ENCODE results near the gene IL31.

The IL31 gene

GRCh38 chr12:122150127-122150681 is 23.8 kb downstream of the IL31 start:
- no peak for DNase-seq

GRCh38 chr12:122148657-122149056 is 25.4 kb downstream of the IL31 start:
- no peak for DNase-seq

GRCh38 chr12:122147514-122148290 is 26.3 kb downstream of the IL31 start:
- DNase-seq, result no peak

- no peak for DNase-seq
Measured at GRCh38 chr12:122145505-122146330, 28.3 kb downstream of the IL31 start.

- DNase-seq, result no peak
Measured at GRCh38 chr12:122144885-122145284, 29.1 kb downstream of the IL31 start.

- no peak for DNase-seq
Measured at GRCh38 chr12:122142857-122143256, 31.2 kb downstream of the IL31 start.

GRCh38 chr12:122141911-122142725 is 31.9 kb downstream of the IL31 start:
- no peak for DNase-seq

GRCh38 chr12:122140467-122141257 is 33.4 kb downstream of the IL31 start:
- no peak for DNase-seq

GRCh38 chr12:122139941-122140340 is 34.1 kb downstream of the IL31 start:
- no peak for DNase-seq

- DNase-seq, result no peak
Measured at GRCh38 chr12:122139266-122139665, 34.8 kb downstream of the IL31 start.

- no peak for DNase-seq
Measured at GRCh38 chr12:122138616-122139015, 35.4 kb downstream of the IL31 start.

- DNase-seq, result no peak
Measured at GRCh38 chr12:122138181-122138580, 35.8 kb downstream of the IL31 start.

GRCh38 chr12:122137681-122138080 is 36.3 kb downstream of the IL31 start:
- no peak for DNase-seq

- DNase-seq, result no peak
Measured at GRCh38 chr12:122137229-122137628, 36.8 kb downstream of the IL31 start.

GRCh38 chr12:122135437-122136031 is 38.5 kb downstream of the IL31 start:
- no peak for DNase-seq

GRCh38 chr12:122133192-122133950 is 40.6 kb downstream of the IL31 start:
- no peak for DNase-seq

GRCh38 chr12:122130150-122130549 is 43.9 kb downstream of the IL31 start:
- DNase-seq, result no peak

- no peak for DNase-seq
Measured at GRCh38 chr12:122129131-122129530, 44.9 kb downstream of the IL31 start.

- no peak for DNase-seq
Measured at GRCh38 chr12:122128481-122128880, 45.5 kb downstream of the IL31 start.

GRCh38 chr12:122127839-122128238 is 46.2 kb downstream of the IL31 start:
- DNase-seq, result no peak

Data from GOT3 (cell line).